ENCODE data around the gene LFNG.

LFNG gene

DNA sequence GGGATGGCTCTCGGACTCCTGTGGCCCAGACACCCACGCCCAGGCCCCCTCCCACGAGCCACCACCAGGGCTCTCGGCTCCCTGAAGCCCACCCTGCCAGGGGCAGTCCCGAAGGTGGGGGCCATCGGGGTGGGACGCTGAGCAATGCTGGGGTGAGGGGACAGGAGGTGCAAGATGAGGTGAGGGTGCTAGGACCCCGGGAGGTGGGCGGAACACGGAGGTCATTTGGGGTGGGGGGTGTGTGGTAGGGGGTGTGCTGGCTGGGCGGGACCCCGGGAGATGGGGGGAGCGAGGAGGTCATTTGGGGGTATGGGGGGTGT is 17.0 kb upstream of the LFNG start:
- H4K12ac ChIP-seq (ENCODE audit: low read depth, low read length): no peak overlapping the region
- no peak overlapping the region for H2BK120ac ChIP-seq (ENCODE audit: insufficient read depth, low read length, poor library complexity)
- H3K79me2 ChIP-seq (ENCODE audit: control insufficient read depth, insufficient read depth, low read length, poor library complexity): no peaks in the 10 kb centered on the region
- no peak overlapping the region for H3K23ac ChIP-seq (ENCODE audit: low read length)
- H3K27ac ChIP-seq (ENCODE audit: low read depth, low read length): no peak overlapping the region
- H3K14ac ChIP-seq (ENCODE audit: low read length): no peak overlapping the region
- H3K27me3 ChIP-seq (ENCODE audit: insufficient read depth, low read length): no peaks in the 10 kb centered on the region
- H2AK5ac ChIP-seq (ENCODE audit: low read length): no peak overlapping the region
- no peak overlapping the region for H2BK5ac ChIP-seq (ENCODE audit: low read depth, low read length, poor library complexity)
- no peaks in the 10 kb centered on the region for H3K36me3 ChIP-seq (ENCODE audit: control insufficient read depth in 1 of 2, insufficient read depth in 2 of 2, low read length in 2 of 2)
- no peak overlapping the region for H4K8ac ChIP-seq (ENCODE audit: low read depth, low read length)
- no peak for DNase-seq
- H3K18ac ChIP-seq (ENCODE audit: low read length): no peak overlapping the region
- WGBS (ENCODE audit: extremely low coverage, insufficient coverage, insufficient read length): no CpG with 5 or more reads among the region's 13 CpGs
- no peaks in the 10 kb centered on the region for H3K9me3 ChIP-seq (ENCODE audit: insufficient read depth, low read depth, low read length)
- H2AFZ ChIP-seq (ENCODE audit: insufficient read depth, low read length, poor library complexity): no peak overlapping the region
- H2BK12ac ChIP-seq (ENCODE audit: low read length): no peak overlapping the region
- no peak overlapping the region for H3K4me3 ChIP-seq (ENCODE audit: low read depth, low read length)
- H3K79me1 ChIP-seq (ENCODE audit: low read length): no peaks in the 10 kb centered on the region
- no peak overlapping the region for H3K9ac ChIP-seq (ENCODE audit: low read length)
- no peak overlapping the region for H3K4me2 ChIP-seq (ENCODE audit: low read length)
- no peak overlapping the region for H3K4ac ChIP-seq (ENCODE audit: low read depth, low read length)
- no peak overlapping the region for H4K91ac ChIP-seq (ENCODE audit: low read depth, low read length)
- H3K4me1 ChIP-seq (ENCODE audit: control insufficient read depth in 1 of 2, insufficient read depth in 2 of 2, low read length in 2 of 2): no peaks in the 10 kb centered on the region

- Histone ChIP-seq H3K9me3 (ENCODE audit: insufficient read depth, low read depth, low read length) (no peaks in the 10 kb centered on the region), H4K91ac (ENCODE audit: low read depth, low read length) (no peak overlapping the region)
- WGBS (ENCODE audit: extremely low coverage, insufficient coverage, insufficient read length): no CpG with 5 or more reads among the region's 25 CpGs
Observed at GRCh38 chr7:2503056-2503941, 16.3 kb upstream of the LFNG start.

DNA sequence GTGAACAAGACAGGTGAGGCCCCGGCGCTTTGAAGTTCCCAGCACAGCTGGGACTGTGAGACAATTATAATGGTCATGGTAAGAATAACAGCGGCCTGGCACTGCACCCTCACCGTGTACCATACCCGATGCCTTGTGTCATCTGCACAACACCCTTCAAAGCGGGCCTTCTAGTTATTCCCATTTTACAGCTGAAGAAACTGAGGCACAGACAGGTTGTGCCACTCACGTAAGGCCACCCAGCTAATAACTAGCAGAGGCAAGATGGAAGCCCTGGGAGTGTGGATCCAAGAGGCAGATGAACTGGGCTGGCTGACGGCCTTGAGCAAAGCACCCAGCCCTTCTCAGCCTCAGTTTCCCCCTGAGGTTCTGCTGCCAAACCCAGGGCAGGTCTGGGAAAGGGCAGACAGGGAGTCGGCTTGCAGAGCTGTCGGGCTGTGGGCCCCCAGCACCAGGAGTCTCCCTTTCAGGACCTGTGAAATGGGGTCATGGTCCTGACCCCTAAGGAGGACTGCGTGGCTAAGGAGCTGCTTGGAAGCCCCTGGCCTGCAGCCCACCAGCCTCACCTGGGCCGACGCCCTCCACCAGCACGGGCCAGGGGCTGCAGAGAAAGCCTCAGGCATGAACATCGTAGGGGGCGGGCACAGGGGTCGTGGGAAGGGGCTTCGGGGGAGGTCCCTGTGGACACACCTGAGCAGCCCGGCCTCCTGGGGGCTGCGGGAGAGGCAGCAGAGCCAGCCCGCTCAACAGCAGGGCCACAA is 15.3 kb upstream of the LFNG start:
- Histone ChIP-seq H2BK12ac (ENCODE audit: low read length) (no peak overlapping the region), H3K14ac (ENCODE audit: low read length) (no peak overlapping the region), H3K36me3 (ENCODE audit: control insufficient read depth in 1 of 2, insufficient read depth in 2 of 2, low read length in 2 of 2) (no peaks in the 10 kb centered on the region), H3K79me2 (ENCODE audit: control insufficient read depth, insufficient read depth, low read length, poor library complexity) (no peaks in the 10 kb centered on the region), H3K4me3 (ENCODE audit: low read depth, low read length) (no peak overlapping the region), H2BK120ac (ENCODE audit: insufficient read depth, low read length, poor library complexity) (no peak overlapping the region), H3K23ac (ENCODE audit: low read length) (no peak overlapping the region), H4K91ac (ENCODE audit: low read depth, low read length) (no peak overlapping the region), H3K27me3 (ENCODE audit: insufficient read depth, low read length) (no peaks in the 10 kb centered on the region), H3K9ac (ENCODE audit: low read length) (no peak overlapping the region), H3K79me1 (ENCODE audit: low read length) (no peaks in the 10 kb centered on the region), H3K4ac (ENCODE audit: low read depth, low read length) (no peak overlapping the region), H3K4me2 (ENCODE audit: low read length) (no peak overlapping the region), H3K9me3 (ENCODE audit: insufficient read depth, low read depth, low read length) (no peaks in the 10 kb centered on the region), H4K12ac (ENCODE audit: low read depth, low read length) (no peak overlapping the region), H2AFZ (ENCODE audit: insufficient read depth, low read length, poor library complexity) (no peak overlapping the region), H3K4me1 (ENCODE audit: control insufficient read depth in 1 of 2, insufficient read depth in 2 of 2, low read length in 2 of 2) (peaks cover 2 to 9% of the 10 kb centered on the region in 2 experiments), H2BK5ac (ENCODE audit: low read depth, low read length, poor library complexity) (no peak overlapping the region), H4K8ac (ENCODE audit: low read depth, low read length) (no peak overlapping the region), H2AK5ac (ENCODE audit: low read length) (no peak overlapping the region), H3K27ac (ENCODE audit: low read depth, low read length) (no peak overlapping the region), H3K18ac (ENCODE audit: low read length) (no peak overlapping the region)
- no CpG with 5 or more reads among the region's 21 CpGs for WGBS (ENCODE audit: extremely low coverage, insufficient coverage, insufficient read length)
- no peak for DNase-seq

More at GRCh38 chr7:2503056-2503941, 16.3 kb upstream of the LFNG start:
- H2BK5ac ChIP-seq (ENCODE audit: low read depth, low read length, poor library complexity): no peak overlapping the region
- no peak overlapping the region for H2BK12ac ChIP-seq (ENCODE audit: low read length)
- no peak overlapping the region for H4K8ac ChIP-seq (ENCODE audit: low read depth, low read length)
- no peak overlapping the region for H2BK120ac ChIP-seq (ENCODE audit: insufficient read depth, low read length, poor library complexity)
- no peak for DNase-seq
- no peaks in the 10 kb centered on the region for H3K79me1 ChIP-seq (ENCODE audit: low read length)
- no peak overlapping the region for H3K18ac ChIP-seq (ENCODE audit: low read length)
- no peak overlapping the region for H3K4ac ChIP-seq (ENCODE audit: low read depth, low read length)
- no peak overlapping the region for H3K14ac ChIP-seq (ENCODE audit: low read length)
- H3K36me3 ChIP-seq (ENCODE audit: control insufficient read depth in 1 of 2, insufficient read depth in 2 of 2, low read length in 2 of 2): no peaks in the 10 kb centered on the region
- no peak overlapping the region for H3K27ac ChIP-seq (ENCODE audit: low read depth, low read length)
- no peak overlapping the region for H2AK5ac ChIP-seq (ENCODE audit: low read length)
- no peak overlapping the region for H3K23ac ChIP-seq (ENCODE audit: low read length)
- no peaks in the 10 kb centered on the region for H3K79me2 ChIP-seq (ENCODE audit: control insufficient read depth, insufficient read depth, low read length, poor library complexity)
- no peak overlapping the region for H3K4me3 ChIP-seq (ENCODE audit: low read depth, low read length)
- H3K9ac ChIP-seq (ENCODE audit: low read length): no peak overlapping the region
- H2AFZ ChIP-seq (ENCODE audit: insufficient read depth, low read length, poor library complexity): no peak overlapping the region
- no peak overlapping the region for H3K4me2 ChIP-seq (ENCODE audit: low read length)
- H3K27me3 ChIP-seq (ENCODE audit: insufficient read depth, low read length): no peaks in the 10 kb centered on the region
- no peak overlapping the region for H4K12ac ChIP-seq (ENCODE audit: low read depth, low read length)
- H3K4me1 ChIP-seq (ENCODE audit: control insufficient read depth in 1 of 2, insufficient read depth in 2 of 2, low read length in 2 of 2): peaks cover under 1 to 1% of the 10 kb centered on the region in 2 experiments

GRCh38 chr7:2504889-2505375 is 14.6 kb upstream of the LFNG start:
- Histone ChIP-seq H4K8ac (ENCODE audit: low read depth, low read length) (no peak overlapping the region), H3K18ac (ENCODE audit: low read length) (no peak overlapping the region), H3K79me1 (ENCODE audit: low read length) (no peaks in the 10 kb centered on the region), H3K9ac (ENCODE audit: low read length) (no peak overlapping the region), H3K36me3 (ENCODE audit: control insufficient read depth in 1 of 2, insufficient read depth in 2 of 2, low read length in 2 of 2) (no peaks in the 10 kb centered on the region), H3K4ac (ENCODE audit: low read depth, low read length) (no peak overlapping the region), H2BK120ac (ENCODE audit: insufficient read depth, low read length, poor library complexity) (no peak overlapping the region), H2BK5ac (ENCODE audit: low read depth, low read length, poor library complexity) (no peak overlapping the region), H3K4me3 (ENCODE audit: low read depth, low read length) (no peak overlapping the region), H2BK12ac (ENCODE audit: low read length) (no peak overlapping the region), H4K12ac (ENCODE audit: low read depth, low read length) (no peak overlapping the region), H3K79me2 (ENCODE audit: control insufficient read depth, insufficient read depth, low read length, poor library complexity) (no peaks in the 10 kb centered on the region), H4K91ac (ENCODE audit: low read depth, low read length) (no peak overlapping the region), H3K27ac (ENCODE audit: low read depth, low read length) (no peak overlapping the region), H3K9me3 (ENCODE audit: insufficient read depth, low read depth, low read length) (no peaks in the 10 kb centered on the region), H2AFZ (ENCODE audit: insufficient read depth, low read length, poor library complexity) (no peak overlapping the region), H3K14ac (ENCODE audit: low read length) (no peak overlapping the region), H2AK5ac (ENCODE audit: low read length) (no peak overlapping the region), H3K4me1 (ENCODE audit: control insufficient read depth in 1 of 2, insufficient read depth in 2 of 2, low read length in 2 of 2) (peaks cover 2 to 9% of the 10 kb centered on the region in 2 experiments), H3K27me3 (ENCODE audit: insufficient read depth, low read length) (no peaks in the 10 kb centered on the region), H3K4me2 (ENCODE audit: low read length) (no peak overlapping the region), H3K23ac (ENCODE audit: low read length) (no peak overlapping the region)
- no peak for DNase-seq
- WGBS (ENCODE audit: extremely low coverage, insufficient coverage, insufficient read length): no CpG with 5 or more reads among the region's 19 CpGs
